Keratinocyte (primary cell): ENCODE data around the gene BCL2. TPM values are rescaled to one million over a fixed set of nuclear protein-coding genes. Genes with fewer than 3 reads are reported as not detected.

Experiments used
- DNase-seq: peaks from one replicate; pipeline ENCODE4 v3.0.0-alpha.2; 2011; ENCODE audit warnings: low read depth, missing footprints, low spot score
- FAIRE-seq: peaks from 2 replicates; lab custom pipeline; 2011; peaks lifted over from hg19 to GRCh38; lab: Jason Lieb, UNC
- H2AFZ ChIP-seq: 2 replicates; pipeline ENCODE4 v1.6.0; 2012; ENCODE audit warnings: low read length, control low read depth, inconsistent platforms; ENCODE audit not compliant: control insufficient read depth
- H3K27ac ChIP-seq: 2 replicates; pipeline ENCODE4 v1.5.1; 2011; ENCODE audit warnings: low read length; ENCODE audit not compliant: control insufficient read depth, insufficient read depth
- H3K27me3 ChIP-seq: 3 replicates; pipeline ENCODE4 v1.6.0; 2011; ENCODE audit warnings: low read length; ENCODE audit not compliant: control insufficient read depth, insufficient read depth; ENCODE audit errors: extremely low read depth
- H3K36me3 ChIP-seq, 2 experiments: 2 replicates in 1 of 2; 3 replicates in 1 of 2; pipeline ENCODE4 v1.5.1; 2011; ENCODE audit warnings: low read length in 2 of 2, mild to moderate bottlenecking in 1 of 2; ENCODE audit not compliant: control insufficient read depth in 2 of 2, insufficient read depth in 2 of 2; ENCODE audit errors: extremely low read depth in 1 of 2
- H3K4me1 ChIP-seq: 3 replicates; pipeline ENCODE4 v1.5.1; 2011; ENCODE audit warnings: low read length; ENCODE audit not compliant: control insufficient read depth, insufficient read depth; ENCODE audit errors: extremely low read depth
- H3K4me2 ChIP-seq: 3 replicates; pipeline ENCODE4 v1.6.0; 2011; ENCODE audit warnings: low read depth, low read length; ENCODE audit not compliant: control insufficient read depth, insufficient read depth; ENCODE audit errors: extremely low read depth
- H3K4me3 ChIP-seq, 3 experiments: fragments of 200-600 bp in 1 of 3; sonication (generic) in 1 of 3; 2 replicates in 2 of 3; 3 replicates in 1 of 3; pipeline ENCODE4 v1.5.1; 2011 to 2016; ENCODE audit warnings: low read length in 3 of 3, mild to moderate bottlenecking in 3 of 3, control low read depth in 2 of 3, inconsistent platforms in 1 of 3, low read depth in 1 of 3, mixed read lengths in 1 of 3, mixed run types in 1 of 3, moderate library complexity in 1 of 3; ENCODE audit not compliant: control insufficient read depth in 2 of 3, insufficient read depth in 2 of 3; ENCODE audit errors: extremely low read depth in 1 of 3
- H3K79me2 ChIP-seq: 2 replicates; pipeline ENCODE4 v1.6.0; 2012; ENCODE audit warnings: low read length; ENCODE audit not compliant: control insufficient read depth, insufficient read depth
- H3K9ac ChIP-seq: 3 replicates; pipeline ENCODE4 v1.6.0; 2011; ENCODE audit warnings: low read length; ENCODE audit not compliant: control insufficient read depth, insufficient read depth; ENCODE audit errors: extremely low read depth
- H3K9me1 ChIP-seq: 3 replicates; pipeline ENCODE4 v1.6.0; 2011; ENCODE audit warnings: low read length; ENCODE audit not compliant: control insufficient read depth, insufficient read depth; ENCODE audit errors: extremely low read depth
- H3K9me3 ChIP-seq: 2 replicates; pipeline ENCODE4 v1.5.1; 2012; ENCODE audit warnings: low read depth, low read length; ENCODE audit not compliant: control insufficient read depth
- H4K20me1 ChIP-seq: 3 replicates; pipeline ENCODE4 v1.6.0; 2011; ENCODE audit warnings: low read length; ENCODE audit not compliant: control insufficient read depth, insufficient read depth; ENCODE audit errors: extremely low read depth
- EZH2 ChIP-seq: IDR thresholded peaks from one replicate; pipeline ENCODE4 v1.6.1; 2012; ENCODE audit warnings: inconsistent platforms, mild to moderate bottlenecking, low read length, moderate library complexity
- dilution Hi-C: fragments of 300-500 bp; cut with MboI; formaldehyde crosslinking; loops from one replicate; pipeline ENCODE4 v1.7.0; 2020; ENCODE audit warnings: low sequenced_read_pairs; ENCODE audit not compliant: extremely low pct_ligation_motif_present
- polyA plus RNA-seq, 5 experiments: library from polyadenylated mRNA; depleted of rRNA in 3 of 5; stranded (reverse) in 3 of 5; stranded (forward) in 1 of 5; unstranded in 1 of 5; fragments of >200 nt; gene quantifications; 1 replicate in 1 of 5; 2 replicates in 3 of 5; 3 replicates in 1 of 5; pipeline versions ENCODE4 v1.2.1 to v1.2.3, GENCODE V29; 2011 to 2012; ENCODE audit warnings: missing spikeins in 2 of 5, low read depth in 1 of 5, low replicate concordance in 1 of 5
- TF ChIP-seq, protein P1 (sequence below), 3 experiments: IDR thresholded peaks in 1 of 3; conservative IDR thresholded peaks in 1 of 3; optimal IDR thresholded peaks in 1 of 3; 2 replicates in 2 of 3; 3 replicates in 1 of 3; pipeline versions ENCODE3 to v1.5.1; 2011; ENCODE audit warnings: low read length in 3 of 3, mild to moderate bottlenecking in 3 of 3, moderate library complexity in 2 of 3, control low read depth in 1 of 3, inconsistent platforms in 1 of 3; ENCODE audit not compliant: insufficient read depth in 2 of 3; ENCODE audit errors: extremely low read depth in 1 of 3

BCL2 gene
- polyA plus RNA-seq, 1 donor (not counting 4 experiments of a cell fraction or from before 2014, with no cell fraction given) = 0.30 TPM

DNA sequence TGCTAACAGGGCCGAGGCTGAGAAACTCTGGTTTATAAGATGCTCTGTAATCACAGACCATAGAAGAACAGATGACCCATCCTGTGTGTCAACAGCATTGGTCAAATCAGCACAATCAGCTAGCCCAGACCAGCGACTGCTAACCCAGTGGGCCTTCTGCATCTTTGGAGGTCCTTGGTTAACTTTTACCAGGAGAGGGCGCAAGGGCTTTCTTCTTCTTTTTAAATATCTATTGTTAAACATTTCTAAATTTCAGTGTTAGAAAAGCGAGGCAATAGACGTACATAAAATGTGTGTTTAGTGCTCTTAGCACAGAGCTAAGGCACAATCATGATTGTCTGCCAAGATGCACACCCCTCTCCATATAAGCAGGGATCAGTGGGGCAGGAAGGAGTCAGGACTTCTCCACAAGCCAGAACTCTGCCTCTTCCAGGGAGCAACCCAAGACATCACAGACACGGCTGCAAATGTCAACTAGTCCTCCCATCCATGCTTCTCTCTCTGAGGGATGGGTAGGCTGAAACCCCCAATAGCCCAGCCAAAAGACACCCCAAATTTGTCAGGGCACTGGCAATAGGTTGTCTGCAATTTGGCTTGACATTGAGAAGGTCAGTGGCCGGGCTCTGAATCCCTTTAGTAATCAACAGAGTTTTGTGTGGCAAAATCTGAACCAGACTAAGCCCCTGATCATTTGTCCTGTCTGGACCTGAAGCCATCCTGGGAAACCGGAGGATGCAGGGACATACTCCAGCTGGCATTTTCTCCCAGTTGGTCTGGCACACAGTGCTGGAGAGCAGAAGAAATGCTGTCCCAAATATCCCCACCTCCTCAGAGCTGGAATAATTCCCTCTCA lies 188.2 kb downstream of the BCL2 start:
- H3K27me3 ChIP-seq = peaks cover 15% of the 10 kb centered on the region
- no peak for DNase-seq
- no peaks in the 10 kb centered on the region for H3K9me3 ChIP-seq
- no peak overlapping the region for H3K4me3 ChIP-seq
- no peak overlapping the region for H3K9ac ChIP-seq
- FAIRE-seq = no peak
- H3K27ac ChIP-seq = no peak overlapping the region
- H4K20me1 ChIP-seq = no peaks in the 10 kb centered on the region
- no peak overlapping the region for H2AFZ ChIP-seq
- H3K4me2 ChIP-seq = no peak overlapping the region
- no peaks in the 10 kb centered on the region for H3K4me1 ChIP-seq
- H3K9me1 ChIP-seq = no peaks in the 10 kb centered on the region
- no peaks in the 10 kb centered on the region for H3K79me2 ChIP-seq
- TF ChIP-seq EZH2 = no peak
- TF ChIP-seq, protein P1, sequence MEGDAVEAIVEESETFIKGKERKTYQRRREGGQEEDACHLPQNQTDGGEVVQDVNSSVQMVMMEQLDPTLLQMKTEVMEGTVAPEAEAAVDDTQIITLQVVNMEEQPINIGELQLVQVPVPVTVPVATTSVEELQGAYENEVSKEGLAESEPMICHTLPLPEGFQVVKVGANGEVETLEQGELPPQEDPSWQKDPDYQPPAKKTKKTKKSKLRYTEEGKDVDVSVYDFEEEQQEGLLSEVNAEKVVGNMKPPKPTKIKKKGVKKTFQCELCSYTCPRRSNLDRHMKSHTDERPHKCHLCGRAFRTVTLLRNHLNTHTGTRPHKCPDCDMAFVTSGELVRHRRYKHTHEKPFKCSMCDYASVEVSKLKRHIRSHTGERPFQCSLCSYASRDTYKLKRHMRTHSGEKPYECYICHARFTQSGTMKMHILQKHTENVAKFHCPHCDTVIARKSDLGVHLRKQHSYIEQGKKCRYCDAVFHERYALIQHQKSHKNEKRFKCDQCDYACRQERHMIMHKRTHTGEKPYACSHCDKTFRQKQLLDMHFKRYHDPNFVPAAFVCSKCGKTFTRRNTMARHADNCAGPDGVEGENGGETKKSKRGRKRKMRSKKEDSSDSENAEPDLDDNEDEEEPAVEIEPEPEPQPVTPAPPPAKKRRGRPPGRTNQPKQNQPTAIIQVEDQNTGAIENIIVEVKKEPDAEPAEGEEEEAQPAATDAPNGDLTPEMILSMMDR (optimal IDR thresholded peaks at IDR 0.05 in 1 of 3, IDR thresholded peaks at IDR 0.05 in 1 of 3, conservative IDR thresholded peaks at IDR 0.05 in 1 of 3; ENCODE audit: extremely low read depth in 1 of 3, insufficient read depth in 2 of 3, low read length in 3 of 3) = peak; percentile 52 to 55 (median 52)
- H3K36me3 ChIP-seq = no peaks in the 10 kb centered on the region
- dilution Hi-C loops = no loop called here

- H3K36me3 ChIP-seq = no peaks in the 10 kb centered on the region
- FAIRE-seq = no peak
- TF ChIP-seq, protein P1 (optimal IDR thresholded peaks at IDR 0.05 in 1 of 3, IDR thresholded peaks at IDR 0.05 in 1 of 3, conservative IDR thresholded peaks at IDR 0.05 in 1 of 3; ENCODE audit: extremely low read depth in 1 of 3, insufficient read depth in 2 of 3, low read length in 3 of 3) = no peak
- no peak for TF ChIP-seq EZH2
- H3K4me3 ChIP-seq = no peak overlapping the region
- peaks cover 10% of the 10 kb centered on the region for H3K27me3 ChIP-seq
- H3K9me3 ChIP-seq = no peaks in the 10 kb centered on the region
- H3K4me2 ChIP-seq = no peak overlapping the region
- dilution Hi-C loops = no loop called here
- no peaks in the 10 kb centered on the region for H4K20me1 ChIP-seq
- no peaks in the 10 kb centered on the region for H3K4me1 ChIP-seq
- H3K9ac ChIP-seq = no peak overlapping the region
- no peaks in the 10 kb centered on the region for H3K79me2 ChIP-seq
- no peak for DNase-seq
- H3K27ac ChIP-seq = no peak overlapping the region
- H2AFZ ChIP-seq = no peak overlapping the region
- H3K9me1 ChIP-seq = no peaks in the 10 kb centered on the region
Observed at GRCh38 chr18:63130176-63130575, 189.4 kb downstream of the BCL2 start.
